Mammary epithelial cell (primary cell): ENCODE measurements around the gene SUN3.

ENCODE experiments used
- EZH2 ChIP-seq: IDR thresholded peaks from 2 replicates; pipeline ENCODE4 v1.6.1; 2012; ENCODE audit warnings: low read length, inconsistent platforms, borderline replicate concordance
- TF ChIP-seq, protein P1 (sequence below), 2 donors: IDR thresholded peaks in 1 of 2; conservative IDR thresholded peaks in 1 of 2; 2 replicates each; pipeline ENCODE4 v1.5.1; 2011 to 2012; ENCODE audit warnings: inconsistent platforms in 2 of 2, low read length in 2 of 2, mild to moderate bottlenecking in 2 of 2, control low read depth in 1 of 2, low read depth in 1 of 2; ENCODE audit not compliant: insufficient read depth in 1 of 2; ENCODE audit errors: extremely low read depth in 1 of 2

DNA sequence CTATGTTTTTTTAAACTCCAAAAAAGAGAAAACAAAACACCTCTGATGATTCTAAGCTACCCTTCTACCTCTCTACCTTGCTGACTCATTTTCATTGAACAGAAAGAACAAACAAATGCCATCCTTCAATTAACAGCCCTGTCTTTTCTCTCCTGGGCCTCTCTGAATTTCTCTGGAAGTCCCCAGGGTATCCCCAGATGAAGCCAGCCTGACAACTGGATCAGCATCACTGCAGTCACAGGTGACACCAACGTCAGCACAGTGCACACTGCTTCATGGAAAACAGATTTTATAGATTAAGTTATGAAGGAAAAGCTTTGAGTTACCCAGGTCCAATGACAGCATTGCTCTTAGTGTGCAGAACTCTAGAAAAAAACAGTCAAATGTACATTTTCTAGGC lies 55.2 kb downstream of the SUN3 start:
- TF ChIP-seq, protein P1, sequence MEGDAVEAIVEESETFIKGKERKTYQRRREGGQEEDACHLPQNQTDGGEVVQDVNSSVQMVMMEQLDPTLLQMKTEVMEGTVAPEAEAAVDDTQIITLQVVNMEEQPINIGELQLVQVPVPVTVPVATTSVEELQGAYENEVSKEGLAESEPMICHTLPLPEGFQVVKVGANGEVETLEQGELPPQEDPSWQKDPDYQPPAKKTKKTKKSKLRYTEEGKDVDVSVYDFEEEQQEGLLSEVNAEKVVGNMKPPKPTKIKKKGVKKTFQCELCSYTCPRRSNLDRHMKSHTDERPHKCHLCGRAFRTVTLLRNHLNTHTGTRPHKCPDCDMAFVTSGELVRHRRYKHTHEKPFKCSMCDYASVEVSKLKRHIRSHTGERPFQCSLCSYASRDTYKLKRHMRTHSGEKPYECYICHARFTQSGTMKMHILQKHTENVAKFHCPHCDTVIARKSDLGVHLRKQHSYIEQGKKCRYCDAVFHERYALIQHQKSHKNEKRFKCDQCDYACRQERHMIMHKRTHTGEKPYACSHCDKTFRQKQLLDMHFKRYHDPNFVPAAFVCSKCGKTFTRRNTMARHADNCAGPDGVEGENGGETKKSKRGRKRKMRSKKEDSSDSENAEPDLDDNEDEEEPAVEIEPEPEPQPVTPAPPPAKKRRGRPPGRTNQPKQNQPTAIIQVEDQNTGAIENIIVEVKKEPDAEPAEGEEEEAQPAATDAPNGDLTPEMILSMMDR (conservative IDR thresholded peaks at IDR 0.05 in 1 of 2, IDR thresholded peaks at IDR 0.05 in 1 of 2; ENCODE audit: extremely low read depth in 1 of 2, insufficient read depth in 1 of 2, low read depth in 1 of 2, low read length in 2 of 2), result no peak
- TF ChIP-seq EZH2, result no peak
